ENCODE measurements around the gene CCN5. TPM values are rescaled to one million over a fixed set of nuclear protein-coding genes. Genes with fewer than 3 reads are reported as not detected.

CCN5 gene
- total and polyA plus RNA-seq, 9 donors, result 47.4 to 296 (median 183) TPM

GRCh38 chr20:44776980-44777379, 61.8 kb downstream of the CCN5 start:
- H3K27me3 ChIP-seq, result no peaks in the 10 kb centered on the region
- TF ChIP-seq CTCF (IDR thresholded peaks at IDR 0.05), result no peak
- no peak for TF ChIP-seq POLR2A (IDR thresholded peaks at IDR 0.05)
- no peak for TF ChIP-seq EP300 (IDR thresholded peaks at IDR 0.05)
- no peak overlapping the region for H3K27ac ChIP-seq
- DNase-seq, result no peak
- 10 to 15% (median 11%) methylated on average over 7 of the region's 7 CpGs for WGBS, 3 donors
- no peaks in the 10 kb centered on the region for H3K9me3 ChIP-seq
- intact Hi-C loops (cut with DNase I), result no loop called here
- no peaks in the 10 kb centered on the region for H3K4me1 ChIP-seq (ENCODE audit: insufficient read depth)
- no peak overlapping the region for H3K4me3 ChIP-seq
- no peaks in the 10 kb centered on the region for H3K36me3 ChIP-seq

Other genes with a start within 250 kb of the CCN5 start
- gene TTPAL, start 239.5 kb upstream of the CCN5 start, total RNA-seq, result 10 to 100 TPM in 6 of 7 donors, 1 to 10 TPM in 1; 5.6 to 25.1 (median 12.4) TPM
- gene TTPAL, start 239.5 kb upstream of the CCN5 start, polyA plus RNA-seq, result 1 to 10 TPM; 3.1 to 7.4 TPM
- gene SERINC3, start 193.3 kb upstream of the CCN5 start, total RNA-seq, result 100 to 1,000 TPM in 1 of 7 donors, 10 to 100 TPM in 6; 52.1 to 113 (median 90.1) TPM
- 100 to 1,000 TPM in 1 of 2 donors, 10 to 100 TPM in 1; 69.4 to 171 TPM for gene SERINC3, start 193.3 kb upstream of the CCN5 start, polyA plus RNA-seq
- gene PKIG, start 132.8 kb upstream of the CCN5 start, total RNA-seq, result 100 to 1,000 TPM in 1 of 7 donors, 10 to 100 TPM in 6; 37.0 to 114 (median 49.9) TPM
- 10 to 100 TPM; 46.9 to 74.9 TPM for gene PKIG, start 132.8 kb upstream of the CCN5 start, polyA plus RNA-seq
- 1 to 10 TPM; 1.1 to 5.7 (median 3.2) TPM for gene ADA, start 63.7 kb upstream of the CCN5 start, total RNA-seq
- 1 to 10 TPM; 2.8 to 7.4 TPM for gene ADA, start 63.7 kb upstream of the CCN5 start, polyA plus RNA-seq
- gene KCNK15, start 30.5 kb downstream of the CCN5 start, total RNA-seq, result 10 to 100 TPM in 1 of 7 donors, 1 to 10 TPM in 6; 2.6 to 21.6 (median 5.0) TPM
- gene KCNK15, start 30.5 kb downstream of the CCN5 start, polyA plus RNA-seq, result 1 to 10 TPM in 1 of 2 donors, under 1 TPM in 1; 0.93 to 1.7 TPM
- 10 to 100 TPM in 2 of 7 donors, 1 to 10 TPM in 4, under 1 TPM in 1; 0.95 to 17.2 (median 6.8) TPM for gene RIMS4, start 95.2 kb downstream of the CCN5 start, total RNA-seq
- gene RIMS4, start 95.2 kb downstream of the CCN5 start, polyA plus RNA-seq, result 1 to 10 TPM; 2.4 to 3.0 TPM
- gene YWHAB, start 170.3 kb downstream of the CCN5 start, total RNA-seq, result 100 to 1,000 TPM in 5 of 7 donors, 10 to 100 TPM in 2; 55.1 to 153 (median 117) TPM
- 100 to 1,000 TPM in 1 of 2 donors, 10 to 100 TPM in 1; 70.1 to 252 TPM for gene YWHAB, start 170.3 kb downstream of the CCN5 start, polyA plus RNA-seq
- 10 to 100 TPM; 17.9 to 34.9 (median 22.9) TPM for gene PABPC1L, start 194.7 kb downstream of the CCN5 start, total RNA-seq
- gene PABPC1L, start 194.7 kb downstream of the CCN5 start, polyA plus RNA-seq, result 10 to 100 TPM; 13.3 to 19.0 TPM
- 10 to 100 TPM; 12.3 to 39.8 (median 26.2) TPM for gene TOMM34, start 245.0 kb downstream of the CCN5 start, total RNA-seq
- 10 to 100 TPM; 20.1 to 60.7 TPM for gene TOMM34, start 245.0 kb downstream of the CCN5 start, polyA plus RNA-seq

Data from ovary (tissue), 9 donors.